GM12874 (cell line): Measurements from ENCODE around the gene TMEM89.

Experiments used
- TF ChIP-seq, protein P1 (sequence below): IDR thresholded peaks from 2 replicates; pipeline ENCODE4 v1.5.1; 2011; ENCODE audit warnings: low read depth, mild to moderate bottlenecking, control low read depth, low read length, moderate library complexity; ENCODE audit not compliant: insufficient read depth

TMEM89 gene

GRCh38 chr3:48651771-48652170, 30.2 kb upstream of the TMEM89 start:
- TF ChIP-seq, protein P1, sequence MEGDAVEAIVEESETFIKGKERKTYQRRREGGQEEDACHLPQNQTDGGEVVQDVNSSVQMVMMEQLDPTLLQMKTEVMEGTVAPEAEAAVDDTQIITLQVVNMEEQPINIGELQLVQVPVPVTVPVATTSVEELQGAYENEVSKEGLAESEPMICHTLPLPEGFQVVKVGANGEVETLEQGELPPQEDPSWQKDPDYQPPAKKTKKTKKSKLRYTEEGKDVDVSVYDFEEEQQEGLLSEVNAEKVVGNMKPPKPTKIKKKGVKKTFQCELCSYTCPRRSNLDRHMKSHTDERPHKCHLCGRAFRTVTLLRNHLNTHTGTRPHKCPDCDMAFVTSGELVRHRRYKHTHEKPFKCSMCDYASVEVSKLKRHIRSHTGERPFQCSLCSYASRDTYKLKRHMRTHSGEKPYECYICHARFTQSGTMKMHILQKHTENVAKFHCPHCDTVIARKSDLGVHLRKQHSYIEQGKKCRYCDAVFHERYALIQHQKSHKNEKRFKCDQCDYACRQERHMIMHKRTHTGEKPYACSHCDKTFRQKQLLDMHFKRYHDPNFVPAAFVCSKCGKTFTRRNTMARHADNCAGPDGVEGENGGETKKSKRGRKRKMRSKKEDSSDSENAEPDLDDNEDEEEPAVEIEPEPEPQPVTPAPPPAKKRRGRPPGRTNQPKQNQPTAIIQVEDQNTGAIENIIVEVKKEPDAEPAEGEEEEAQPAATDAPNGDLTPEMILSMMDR: no peak

DNA sequence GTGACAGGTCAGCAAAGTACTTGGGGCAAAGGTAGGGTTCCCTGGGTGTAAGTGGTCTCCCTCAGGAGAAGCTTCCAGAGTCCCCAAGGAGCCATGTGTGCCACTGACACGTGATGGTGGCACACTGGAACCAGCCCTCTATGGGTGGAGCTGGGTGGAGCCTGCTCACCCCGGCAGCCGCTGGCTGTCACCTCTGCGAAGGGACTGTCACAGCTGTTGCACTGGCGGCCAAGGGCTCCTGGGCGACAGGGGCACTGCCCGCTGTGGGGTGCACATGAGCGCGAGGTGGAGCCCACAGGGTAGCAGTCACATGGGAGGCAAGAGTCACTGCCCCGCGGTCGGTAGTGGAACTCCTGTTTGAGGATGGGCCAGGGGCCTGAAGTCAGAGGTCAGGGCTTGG, 29.2 kb upstream of the TMEM89 start:
- TF ChIP-seq, protein P1: no peak

DNA sequence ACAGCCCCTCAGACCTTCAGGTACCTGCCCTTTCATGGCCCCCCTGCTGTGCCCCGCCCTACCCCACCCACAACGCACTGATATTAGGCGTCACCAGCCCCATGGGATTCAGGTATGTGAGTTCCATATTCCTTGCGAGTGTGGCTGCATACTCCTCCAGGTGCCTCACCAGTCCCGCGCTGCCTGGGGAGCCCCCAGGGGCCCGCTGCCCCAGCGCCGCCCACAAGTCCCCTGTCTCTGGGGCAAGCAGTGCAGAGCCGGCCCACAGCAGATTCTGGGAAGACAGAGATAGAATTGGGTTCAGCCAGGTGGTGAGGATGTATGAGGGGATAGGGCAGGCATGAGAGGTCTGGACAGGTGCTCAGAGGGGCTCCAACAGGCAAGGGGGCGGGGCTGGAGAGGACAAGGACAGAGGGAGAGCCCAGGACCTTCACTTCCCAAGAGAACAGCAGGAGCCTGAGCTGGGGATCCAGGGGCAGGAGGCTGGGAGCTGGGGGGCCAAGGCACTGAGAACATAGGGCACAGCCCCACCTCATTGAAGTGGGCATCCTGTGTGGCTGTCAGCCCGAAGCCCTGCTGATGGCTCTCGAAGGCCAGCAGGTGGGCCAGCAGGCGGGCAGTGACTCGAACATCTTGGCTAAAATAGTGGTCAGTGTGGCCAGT, 26.8 kb upstream of the TMEM89 start:
- TF ChIP-seq, protein P1: no peak

- TF ChIP-seq, protein P1: no peak
Observed at GRCh38 chr3:48647714-48648113, 26.1 kb upstream of the TMEM89 start.

GRCh38 chr3:48644898-48645760, 23.6 kb upstream of the TMEM89 start:
- TF ChIP-seq, protein P1: no peak

DNA sequence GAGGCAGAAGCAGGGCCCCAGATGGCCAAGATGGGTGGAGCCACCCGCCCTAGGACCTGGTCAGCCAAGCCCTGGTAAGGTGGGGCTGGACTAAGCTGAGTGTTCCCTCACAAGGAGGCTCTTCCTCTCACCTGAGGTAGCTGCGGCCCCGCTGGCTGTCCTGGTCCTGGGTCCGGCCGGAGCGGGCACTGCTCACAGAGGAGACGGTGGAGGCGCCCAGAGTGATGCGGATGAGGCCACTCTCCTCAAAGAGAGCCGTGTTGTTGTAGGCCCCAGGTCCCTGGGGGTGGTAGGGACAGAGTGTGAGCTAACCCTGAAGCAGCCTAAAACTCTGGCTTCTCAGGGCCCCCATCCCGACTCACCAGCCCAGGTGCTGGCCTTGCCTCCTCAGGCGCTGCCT, 21.0 kb upstream of the TMEM89 start:
- TF ChIP-seq, protein P1: no peak

DNA sequence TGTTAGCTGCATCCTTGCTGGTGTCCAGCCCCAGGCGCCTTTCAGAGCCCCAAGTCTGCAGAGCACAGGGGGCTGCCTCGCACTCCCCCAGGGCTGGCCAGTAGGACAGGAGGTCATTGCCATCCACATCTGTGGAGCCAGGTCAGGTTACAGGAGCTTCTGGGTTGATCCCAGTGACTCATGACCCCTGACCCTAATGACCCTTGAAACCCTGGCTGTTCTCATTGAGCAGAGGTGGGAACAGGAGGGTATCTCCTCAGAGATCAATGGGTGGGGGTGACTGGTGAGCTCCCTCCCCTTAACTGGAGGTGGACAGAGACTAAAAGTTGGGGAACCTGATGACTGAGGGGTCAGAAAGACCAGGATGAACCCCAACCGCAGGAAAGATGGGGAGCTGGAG, 19.8 kb upstream of the TMEM89 start:
- TF ChIP-seq, protein P1: no peak
